Activated CD8-positive, alpha-beta memory T cell treated with anti-CD3 and anti-CD28 coated beads, Interleukin-2, amount 50 U/mL, for 4 hours (primary cell): ENCODE results near the gene UGCG.
"Not testable (repeated sequence)": the region's sequence is repeated elsewhere in the genome, so short reads cannot be mapped to it uniquely, and the experiment has no call there.

Experiments
- DNase-seq: peaks from one replicate; pipeline ENCODE4 v3.0.0-alpha.2; 2020

Gene UGCG

GRCh38 chr9:111957856-111958631 is 61.4 kb downstream of the UGCG start:
- DNase-seq = no peak

DNA sequence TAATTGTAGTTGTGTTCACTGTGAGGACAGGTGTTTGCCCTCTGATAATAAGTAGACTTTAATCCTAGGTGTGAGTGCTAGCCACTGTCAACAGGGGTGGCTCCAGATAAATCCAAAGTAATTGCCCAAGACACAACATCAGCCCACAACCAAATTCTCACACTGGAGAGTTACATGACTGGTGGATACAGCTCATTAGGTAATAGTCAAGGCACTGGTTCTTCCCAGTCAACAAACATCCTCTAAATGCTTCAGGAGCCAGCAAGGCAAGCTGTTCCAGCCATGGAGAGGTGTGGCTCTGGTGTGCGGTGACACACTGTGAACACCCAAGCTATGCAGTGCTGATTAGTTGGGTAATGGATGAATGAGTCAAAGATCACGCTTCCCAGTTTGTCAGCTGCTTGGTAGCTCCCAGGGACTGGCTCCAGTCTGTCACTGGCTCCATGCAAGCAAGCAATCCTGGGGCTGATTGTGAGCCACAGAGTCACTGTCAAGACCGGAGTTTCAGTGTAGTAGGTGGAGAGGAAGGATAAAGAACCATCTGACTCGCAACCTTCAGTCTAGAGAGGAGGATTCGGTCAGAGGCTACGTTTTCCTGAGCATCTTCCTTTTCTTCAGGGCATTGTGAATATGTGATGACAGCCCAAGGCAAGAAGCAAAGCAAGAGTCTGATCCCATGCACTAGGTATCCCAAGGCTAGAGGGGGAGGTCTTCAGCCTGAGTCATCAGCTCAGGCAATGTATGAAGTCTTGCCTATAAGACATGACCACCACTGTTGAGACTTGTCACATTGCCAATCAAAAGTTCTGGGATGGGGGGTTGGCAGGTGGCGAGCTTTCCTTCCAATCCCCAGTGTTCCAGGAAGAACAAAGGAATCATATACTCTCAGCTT is 63.1 kb downstream of the UGCG start:
- DNase-seq = no peak

DNA sequence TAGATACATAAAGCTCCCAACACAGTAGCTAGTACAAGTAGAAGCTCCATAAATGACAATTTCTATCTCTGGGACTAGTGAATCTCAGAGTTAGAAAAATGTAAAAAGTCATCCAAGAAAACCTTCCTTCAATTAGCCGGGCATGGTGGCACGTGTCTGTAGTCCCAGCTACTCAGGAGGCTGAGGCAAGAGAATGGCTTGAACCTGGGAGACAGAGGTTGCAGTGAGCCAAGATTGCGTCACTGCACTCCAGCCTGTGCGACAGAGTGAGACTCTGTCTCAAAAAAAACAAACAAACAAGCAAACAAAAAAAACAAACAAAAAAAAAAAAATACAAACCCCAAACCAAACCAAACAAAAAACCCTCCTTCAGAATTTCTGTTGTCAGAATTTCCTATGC is 63.9 kb downstream of the UGCG start:
- DNase-seq = not testable (repeated sequence)

- no peak for DNase-seq
These were observed 64.4 kb downstream of the UGCG start for GRCh38 chr9:111961009-111961408.

GRCh38 chr9:111961575-111961974 is 65.0 kb downstream of the UGCG start:
- no peak for DNase-seq

DNA sequence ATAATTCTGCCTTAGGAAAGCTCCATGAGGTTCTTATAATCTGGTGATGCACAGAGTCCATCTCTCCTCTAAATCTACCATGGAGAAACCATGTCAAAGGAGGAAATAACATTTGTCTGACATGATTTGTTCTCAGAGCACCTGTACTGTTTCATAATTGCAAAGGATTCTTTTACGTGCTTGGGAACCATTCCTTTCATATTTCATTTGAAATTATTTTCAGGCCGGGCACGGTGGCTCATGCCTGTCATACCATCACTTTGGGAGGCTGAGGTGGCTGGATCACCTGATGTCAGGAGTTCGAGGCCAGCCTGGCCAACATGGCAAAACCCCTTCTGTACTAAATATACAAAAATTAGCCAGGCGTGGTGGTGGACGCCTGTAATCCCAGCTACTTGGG is 65.4 kb downstream of the UGCG start:
- DNase-seq = no peak

GRCh38 chr9:111963995-111964394 is 67.4 kb downstream of the UGCG start:
- no peak for DNase-seq

DNA sequence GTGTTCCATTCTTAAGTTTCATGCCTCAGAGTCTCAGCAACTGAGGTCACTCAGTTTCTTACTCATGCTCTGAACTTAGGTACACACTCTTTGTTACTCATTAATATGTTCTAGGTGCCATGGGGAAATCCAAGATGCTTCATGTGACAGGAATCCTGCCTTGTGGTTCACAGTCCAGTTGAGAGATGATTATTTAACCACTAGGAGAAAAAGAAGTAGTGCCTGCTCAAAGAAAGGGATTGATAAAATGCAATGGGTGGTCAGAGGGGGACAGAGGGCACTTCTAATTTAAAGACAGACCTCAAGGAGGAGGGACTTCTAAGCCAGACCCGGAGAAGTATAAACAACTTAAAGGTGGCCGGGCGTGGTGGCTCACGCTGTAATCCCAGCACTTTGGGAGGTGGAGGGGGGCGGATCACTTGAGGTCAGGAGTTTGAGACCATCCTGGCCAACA is 69.0 kb downstream of the UGCG start:
- DNase-seq = no peak

DNA sequence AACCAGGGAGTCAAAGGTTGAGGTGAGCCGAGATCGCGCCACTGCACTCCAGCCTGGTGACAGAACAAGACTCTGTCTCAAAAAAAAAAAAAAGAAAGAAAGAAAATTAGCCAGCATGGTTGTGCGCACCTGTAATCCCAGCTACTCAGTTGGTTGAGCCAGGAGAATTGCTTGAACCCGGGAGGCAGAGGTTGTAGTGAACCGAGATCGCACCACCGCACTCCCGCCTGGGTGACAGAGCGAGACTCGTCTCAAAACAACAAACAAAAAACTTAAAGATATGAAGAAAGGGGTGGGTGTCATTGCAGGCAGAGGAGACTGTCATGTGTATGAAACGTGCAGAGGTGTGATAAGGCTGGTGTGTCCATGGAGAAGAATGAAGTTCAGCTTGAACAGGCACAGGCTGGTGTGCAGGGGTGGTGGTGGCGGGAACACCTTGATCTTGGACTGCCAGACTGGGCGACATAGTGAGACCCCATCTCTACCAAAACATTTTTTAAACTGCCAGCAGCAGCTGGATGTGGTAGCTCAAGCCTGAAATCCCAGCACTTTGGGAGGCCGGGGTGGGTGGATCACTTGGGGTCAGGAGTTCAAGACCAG is 69.6 kb downstream of the UGCG start:
- DNase-seq = no peak

- no peak for DNase-seq
These were observed 70.3 kb downstream of the UGCG start for GRCh38 chr9:111966861-111967291.

- DNase-seq = no peak
These were observed 71.0 kb downstream of the UGCG start for GRCh38 chr9:111967621-111968020.

DNA sequence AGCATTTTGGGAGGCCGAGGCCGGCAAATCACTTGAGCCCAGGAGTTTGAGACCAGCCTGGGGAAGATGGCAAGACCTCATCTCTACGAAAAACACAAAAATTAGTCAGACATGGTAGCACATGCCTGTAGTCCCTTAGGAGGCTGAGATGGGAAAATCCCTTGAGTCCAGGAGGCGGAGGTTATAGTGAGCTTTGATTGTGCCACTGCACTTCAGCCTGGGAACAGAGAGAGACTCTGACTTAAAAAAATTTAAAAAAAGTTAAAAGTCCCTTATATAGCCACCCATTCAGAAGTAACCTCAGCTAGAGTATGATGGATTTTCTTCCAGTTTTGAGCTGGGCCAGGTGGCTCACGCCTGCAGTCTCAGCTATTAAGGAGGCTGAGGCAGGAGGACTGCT is 72.4 kb downstream of the UGCG start:
- DNase-seq = no peak

GRCh38 chr9:111969622-111970021 is 73.0 kb downstream of the UGCG start:
- DNase-seq = no peak

DNA sequence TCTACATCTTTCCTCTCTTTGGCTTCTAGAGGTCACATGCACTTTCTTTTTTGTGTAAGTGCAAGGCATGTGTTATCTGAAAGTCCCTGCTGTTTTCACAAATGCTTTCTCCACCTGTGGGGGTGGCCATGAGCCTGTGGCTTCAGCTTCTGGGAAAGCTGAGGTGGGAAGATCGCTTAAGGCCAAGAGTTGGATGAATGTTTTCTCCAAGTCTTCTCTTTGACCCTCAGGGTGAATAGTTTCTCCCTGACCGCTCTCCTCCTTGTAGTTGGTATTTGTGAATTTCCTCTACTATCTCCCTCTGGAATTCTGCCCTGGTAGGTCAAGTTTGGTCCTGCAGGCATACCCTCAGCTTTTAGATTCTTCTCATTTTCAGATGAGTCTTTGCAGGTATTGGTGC is 74.2 kb downstream of the UGCG start:
- DNase-seq = no peak

- DNase-seq = no peak
These were observed 77.6 kb downstream of the UGCG start for GRCh38 chr9:111974092-111974681.

- DNase-seq = peak; percentile 18
These were observed 79.1 kb downstream of the UGCG start for GRCh38 chr9:111975709-111976108.

DNA sequence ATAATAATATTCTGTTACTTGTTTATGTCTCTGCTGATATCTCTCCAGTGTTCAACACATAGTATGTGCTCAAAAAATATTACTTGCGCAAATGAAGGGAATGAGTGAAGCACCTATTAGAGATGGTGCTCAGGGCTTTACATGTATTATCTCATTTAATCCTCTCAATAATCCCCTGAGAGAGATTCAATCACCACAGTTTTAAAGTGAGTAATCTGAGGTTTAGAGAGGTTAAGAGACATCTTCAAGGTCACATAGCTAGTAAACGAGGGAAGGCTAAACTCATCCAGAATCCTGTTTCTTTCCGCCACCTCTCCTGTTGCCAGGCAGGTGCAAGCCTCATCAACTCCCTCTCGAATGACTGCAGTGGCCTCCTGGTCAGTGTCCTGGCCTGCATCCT is 82.0 kb downstream of the UGCG start:
- no peak for DNase-seq

DNA sequence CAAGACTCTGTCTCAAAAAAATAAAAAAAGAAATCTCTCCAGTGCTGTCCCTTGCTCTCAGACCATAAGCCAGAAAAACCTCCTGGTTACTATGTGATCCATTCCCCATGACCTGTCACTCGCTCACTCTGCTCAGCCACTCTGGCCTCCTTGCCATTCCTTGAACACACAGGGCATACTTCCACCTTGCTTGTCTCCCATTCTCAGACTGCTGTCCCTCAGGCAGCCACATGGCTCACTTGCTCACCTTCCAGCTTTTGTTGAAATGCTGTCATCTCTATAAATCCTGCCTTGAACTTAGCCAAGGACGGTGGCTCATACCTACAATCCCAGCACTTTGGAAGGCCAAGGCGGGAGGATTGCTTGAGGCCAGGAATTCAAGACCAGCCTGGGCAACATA is 82.9 kb downstream of the UGCG start:
- DNase-seq = no peak

DNA sequence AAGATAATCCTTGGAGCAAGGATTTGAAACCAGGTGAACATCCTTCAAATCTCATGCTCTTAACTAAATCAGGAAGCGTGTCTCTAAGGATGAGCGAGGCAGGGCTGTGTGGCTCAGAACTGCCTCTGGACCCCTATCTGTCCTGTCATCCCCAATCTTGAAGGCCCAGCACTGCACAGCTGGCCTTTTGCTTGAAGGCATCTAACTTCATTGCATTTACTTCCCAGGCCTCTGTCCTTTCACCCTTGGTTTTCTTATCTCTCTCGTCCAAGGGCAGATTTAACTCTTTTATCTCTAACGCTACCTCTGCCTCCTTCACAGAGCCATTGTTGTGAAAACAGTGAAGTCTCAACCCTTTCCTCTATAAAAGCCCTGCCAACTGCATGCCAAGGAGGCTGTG is 83.8 kb downstream of the UGCG start:
- no peak for DNase-seq

DNA sequence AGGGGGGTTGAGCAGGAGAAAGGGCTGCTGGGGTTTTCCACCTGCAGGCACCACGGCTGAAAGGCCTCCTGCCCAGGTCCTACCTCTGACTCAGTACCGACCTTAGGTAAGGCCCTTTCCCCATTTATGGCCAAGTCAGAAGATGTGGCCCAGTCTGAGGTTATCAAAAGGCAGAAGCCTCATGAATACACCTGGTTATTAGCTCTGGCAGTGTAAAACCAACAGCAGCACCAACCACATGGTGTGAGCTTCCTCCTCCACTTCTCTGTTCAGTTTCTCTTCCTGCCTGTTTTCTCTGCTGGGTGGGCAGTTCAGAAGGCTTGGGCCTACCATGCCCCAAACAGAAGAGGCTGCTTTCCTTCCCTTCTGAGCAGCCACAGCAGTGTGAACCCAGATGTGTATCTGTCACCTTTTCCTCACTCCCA is 86.9 kb downstream of the UGCG start:
- DNase-seq = no peak

DNA sequence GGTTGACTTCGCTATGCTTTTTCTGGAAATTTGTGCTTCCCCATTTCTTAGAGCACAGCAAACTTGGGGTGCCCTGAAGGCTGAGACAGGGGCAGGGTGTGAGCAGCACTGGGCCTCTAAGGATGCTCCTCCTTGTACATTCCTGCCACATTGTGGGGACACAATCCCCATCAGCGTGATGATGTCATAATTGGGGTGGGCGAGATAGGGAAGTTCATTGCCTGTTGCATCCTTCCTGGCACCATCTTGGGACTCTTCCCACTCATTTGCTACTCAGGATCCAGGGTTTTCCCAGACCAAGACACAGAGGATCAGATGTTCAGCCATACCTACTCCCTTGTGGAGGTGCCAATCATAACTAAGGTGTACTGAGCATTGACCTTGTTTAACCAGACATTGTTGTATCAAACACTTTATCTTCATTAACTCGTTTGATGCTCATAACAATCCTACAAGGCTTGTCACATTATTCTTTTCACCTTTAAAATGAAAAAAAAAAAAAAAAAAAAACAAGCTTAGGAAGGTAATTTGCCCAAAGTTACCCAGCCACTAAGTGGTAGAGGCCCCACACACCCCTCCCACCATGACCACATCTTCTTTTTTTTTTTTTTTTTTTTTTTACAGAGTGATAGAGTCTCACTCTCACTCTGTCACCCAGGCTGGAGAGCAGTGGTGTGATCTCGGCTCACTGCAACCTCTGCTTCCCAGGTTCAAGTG is 87.6 kb downstream of the UGCG start:
- no peak for DNase-seq
